ENCODE measurements around the gene CDC42EP5.
"Not testable (repeated sequence)": the region's sequence is repeated elsewhere in the genome, so short reads cannot be mapped to it uniquely, and the experiment has no call there.

The CDC42EP5 gene

DNA sequence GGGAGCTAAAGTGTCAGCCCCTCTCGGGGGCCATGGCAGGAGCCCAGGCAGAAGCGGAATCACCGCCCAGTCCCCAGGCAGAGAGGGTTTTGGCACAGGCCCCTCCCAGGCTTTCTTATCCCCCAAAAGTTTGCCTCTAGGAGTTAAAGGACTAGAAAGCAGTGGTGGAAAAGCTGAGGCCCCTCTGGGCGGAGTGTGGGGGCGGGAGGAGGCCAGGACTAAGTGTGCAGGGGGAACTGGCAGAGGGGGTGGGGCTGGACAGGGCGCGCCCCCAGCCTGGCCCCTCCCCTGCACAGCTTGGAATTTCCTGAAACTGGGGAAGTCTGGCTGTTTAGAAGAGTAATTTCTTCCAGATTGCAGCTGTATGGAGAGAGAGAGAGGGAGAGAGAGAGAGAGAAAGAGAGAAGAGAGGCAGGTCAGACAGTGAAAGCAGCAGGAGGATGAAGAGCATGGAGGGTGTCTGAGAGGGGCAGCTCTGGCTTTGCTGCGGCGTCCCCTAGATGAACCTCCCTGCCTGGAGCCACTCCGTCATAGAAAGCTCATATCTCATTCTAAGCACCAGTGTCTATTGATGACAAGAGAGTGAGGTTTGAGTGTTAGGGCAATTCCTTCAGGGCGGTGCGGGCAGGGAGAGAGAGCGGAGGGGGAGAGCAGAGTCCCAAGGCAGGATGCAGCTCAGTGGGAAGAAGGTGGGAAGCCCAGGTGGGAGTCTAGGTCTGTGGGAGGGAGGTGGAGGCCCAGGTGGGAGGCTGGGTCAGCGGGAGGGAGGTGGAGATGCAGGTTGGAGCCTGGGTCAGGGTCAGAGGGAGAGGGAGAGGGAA, at the start of gene CDC42EP5:
CDC42EP5 (minus strand) TSS at position 226 of the 821 bp plus-strand sequence. CDS start 7,749 bp downstream, outside the sequence.
- no peaks in the 10 kb centered on the region for H3K9me3 ChIP-seq (ENCODE audit: control insufficient read depth, insufficient read depth, low read length)
- H3K36me3 ChIP-seq (ENCODE audit: insufficient read depth, low read length): no peaks in the 10 kb centered on the region
- H3K4me1 ChIP-seq (ENCODE audit: insufficient read depth, low read length): peaks cover 13% of the 10 kb centered on the region
- peak within 1 kb of the TSS; percentile 49; the same call in 1 of the 2 replicates for H3K9ac ChIP-seq (ENCODE audit: low read depth, low read length)

- H3K9ac ChIP-seq (ENCODE audit: low read depth, low read length): no peak overlapping the region
- no peaks in the 10 kb centered on the region for H3K36me3 ChIP-seq (ENCODE audit: insufficient read depth, low read length)
- no peaks in the 10 kb centered on the region for H3K4me1 ChIP-seq (ENCODE audit: insufficient read depth, low read length)
- H3K9me3 ChIP-seq (ENCODE audit: control insufficient read depth, insufficient read depth, low read length): no peaks in the 10 kb centered on the region
Observed at GRCh38 chr19:54521860-54522513, 48.9 kb upstream of the CDC42EP5 start.

GRCh38 chr19:54521022-54521859, 48.1 kb upstream of the CDC42EP5 start:
- no peaks in the 10 kb centered on the region for H3K9me3 ChIP-seq (ENCODE audit: control insufficient read depth, insufficient read depth, low read length)
- no peak overlapping the region for H3K9ac ChIP-seq (ENCODE audit: low read depth, low read length)
- H3K4me1 ChIP-seq (ENCODE audit: insufficient read depth, low read length): no peaks in the 10 kb centered on the region
- no peaks in the 10 kb centered on the region for H3K36me3 ChIP-seq (ENCODE audit: insufficient read depth, low read length)

DNA sequence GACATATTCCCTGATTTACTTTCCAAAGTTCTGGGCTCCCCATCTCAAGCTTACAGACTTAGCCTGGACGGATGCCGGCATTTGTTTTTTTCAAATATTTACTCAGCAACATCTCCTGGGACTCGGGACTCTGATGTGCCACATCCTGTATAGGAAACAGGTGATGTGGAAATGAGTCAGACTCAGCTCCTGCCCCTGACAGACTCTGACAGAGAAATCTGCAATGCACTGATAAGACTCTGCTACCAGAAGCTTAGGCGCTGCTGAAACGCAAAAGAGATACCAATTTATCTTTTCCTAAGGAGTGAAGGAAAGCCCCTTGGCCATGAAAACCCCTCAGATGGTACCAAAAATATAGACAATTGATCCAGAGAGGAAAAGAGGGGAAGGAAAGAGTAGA, 45.7 kb upstream of the CDC42EP5 start:
- H3K36me3 ChIP-seq (ENCODE audit: insufficient read depth, low read length): no peaks in the 10 kb centered on the region
- H3K9ac ChIP-seq (ENCODE audit: low read depth, low read length): no peak overlapping the region
- no peaks in the 10 kb centered on the region for H3K9me3 ChIP-seq (ENCODE audit: control insufficient read depth, insufficient read depth, low read length)
- no peaks in the 10 kb centered on the region for H3K4me1 ChIP-seq (ENCODE audit: insufficient read depth, low read length)

DNA sequence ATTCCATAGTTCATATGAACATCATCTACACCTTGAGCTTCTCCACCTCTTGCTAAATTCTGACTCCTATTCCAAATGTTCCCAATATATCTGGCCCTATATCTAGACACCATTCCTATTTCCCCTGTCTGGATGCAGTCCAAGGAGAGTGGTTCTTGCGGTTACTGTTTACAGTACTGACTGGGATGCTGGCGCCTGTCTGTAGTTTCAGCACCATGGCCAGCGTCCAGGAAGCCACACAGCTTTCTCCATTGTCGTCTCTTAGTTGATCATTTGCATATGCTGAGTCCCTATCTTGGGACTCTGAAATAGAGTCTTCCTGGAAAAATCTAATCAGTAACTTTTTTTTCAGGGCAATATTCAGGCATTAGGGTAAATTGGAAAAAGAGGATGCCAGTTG, 44.4 kb upstream of the CDC42EP5 start:
- Histone ChIP-seq H3K9me3 (ENCODE audit: control insufficient read depth, insufficient read depth, low read length) (no peaks in the 10 kb centered on the region), H3K36me3 (ENCODE audit: insufficient read depth, low read length) (no peaks in the 10 kb centered on the region), H3K9ac (ENCODE audit: low read depth, low read length) (no peak overlapping the region), H3K4me1 (ENCODE audit: insufficient read depth, low read length) (no peaks in the 10 kb centered on the region)

GRCh38 chr19:54515156-54515555, 42.1 kb upstream of the CDC42EP5 start:
- Histone ChIP-seq H3K4me1 (ENCODE audit: insufficient read depth, low read length) (no peaks in the 10 kb centered on the region), H3K36me3 (ENCODE audit: insufficient read depth, low read length) (no peaks in the 10 kb centered on the region), H3K9me3 (ENCODE audit: control insufficient read depth, insufficient read depth, low read length) (no peaks in the 10 kb centered on the region), H3K9ac (ENCODE audit: low read depth, low read length) (no peak overlapping the region)

DNA sequence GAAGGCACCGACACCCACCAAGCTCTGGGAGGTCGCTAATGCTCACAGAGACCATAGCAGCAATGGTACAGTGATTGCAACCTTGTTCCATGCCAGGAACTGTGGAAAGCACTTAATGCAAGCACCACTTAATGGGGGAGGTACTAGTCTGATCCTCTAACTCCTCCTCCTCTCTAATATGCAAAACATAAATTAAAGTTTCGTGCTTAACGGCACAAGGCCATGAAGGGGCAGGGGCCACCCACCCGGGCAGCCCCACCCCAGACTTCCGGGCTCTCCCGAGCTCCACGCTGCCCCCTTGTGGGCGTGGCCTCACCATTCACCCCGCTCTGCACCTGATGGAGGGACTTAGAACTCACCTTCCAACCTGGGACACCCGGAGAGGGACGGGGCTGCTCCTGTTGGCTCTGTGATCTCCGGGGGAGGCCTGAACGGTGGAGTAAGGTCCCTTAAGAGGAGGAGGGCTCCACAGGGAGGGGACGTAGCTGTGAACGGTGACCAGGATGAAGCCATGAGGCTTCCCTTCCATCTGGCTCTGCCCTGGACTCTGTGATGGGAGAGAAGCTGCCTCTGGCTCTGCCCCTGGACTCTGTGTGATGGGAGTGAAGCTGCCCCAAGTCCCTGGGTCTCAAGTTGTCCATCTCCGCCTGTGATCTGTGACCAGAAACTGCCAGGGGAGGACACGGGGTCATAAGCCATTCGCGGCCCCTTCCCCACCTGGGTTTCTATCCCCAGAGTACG, 36.3 kb upstream of the CDC42EP5 start:
- not testable (repeated sequence) for H3K9me3 ChIP-seq (ENCODE audit: control insufficient read depth, insufficient read depth, low read length); H3K4me1 ChIP-seq (ENCODE audit: insufficient read depth, low read length); H3K9ac ChIP-seq (ENCODE audit: low read depth, low read length); H3K36me3 ChIP-seq (ENCODE audit: insufficient read depth, low read length)

GRCh38 chr19:54508487-54508886, 35.4 kb upstream of the CDC42EP5 start:
- not testable (repeated sequence) for H3K4me1 ChIP-seq (ENCODE audit: insufficient read depth, low read length); H3K9ac ChIP-seq (ENCODE audit: low read depth, low read length); H3K36me3 ChIP-seq (ENCODE audit: insufficient read depth, low read length); H3K9me3 ChIP-seq (ENCODE audit: control insufficient read depth, insufficient read depth, low read length)

- Histone ChIP-seq H3K9ac (ENCODE audit: low read depth, low read length) (no peak overlapping the region), H3K4me1 (ENCODE audit: insufficient read depth, low read length) (no peaks in the 10 kb centered on the region; the same call in 1 of the 2 replicates), H3K36me3 (ENCODE audit: insufficient read depth, low read length) (no peaks in the 10 kb centered on the region), H3K9me3 (ENCODE audit: control insufficient read depth, insufficient read depth, low read length) (no peaks in the 10 kb centered on the region)
Observed at GRCh38 chr19:54507824-54508223, 34.7 kb upstream of the CDC42EP5 start.

DNA sequence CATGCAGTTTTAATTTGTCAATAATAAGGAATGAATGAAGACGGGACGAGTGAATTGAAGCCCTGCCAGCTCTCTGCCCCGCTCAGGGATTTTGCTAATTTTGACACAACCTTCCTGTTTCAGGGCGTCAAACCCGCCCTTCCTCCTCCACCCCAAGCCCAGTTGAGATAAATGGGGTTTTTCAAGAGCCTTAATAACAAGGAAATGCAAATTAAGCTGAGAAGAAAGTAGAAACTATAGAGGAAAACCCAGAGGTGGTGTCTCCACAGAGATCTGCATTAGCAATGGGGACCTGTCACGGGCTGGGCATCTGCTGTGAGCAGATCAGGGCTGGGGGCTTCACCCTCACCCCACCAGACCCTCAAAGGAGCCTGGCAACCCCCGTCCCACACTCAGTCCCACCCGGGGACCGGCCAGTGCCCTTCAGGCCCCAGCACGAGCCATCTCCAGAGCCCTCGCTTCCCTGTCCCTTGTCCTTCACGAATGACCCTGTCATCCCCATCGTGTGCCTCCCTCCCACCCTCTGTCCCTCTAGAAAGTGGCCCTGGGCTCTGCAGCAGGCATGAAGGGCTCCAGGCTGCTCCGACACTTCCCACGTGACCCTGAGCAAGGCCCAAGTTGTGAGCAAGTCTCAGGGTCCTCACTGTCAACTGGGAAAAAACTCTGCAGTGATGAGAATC, 34.1 kb upstream of the CDC42EP5 start:
- not testable (repeated sequence) for H3K36me3 ChIP-seq (ENCODE audit: insufficient read depth, low read length); H3K9me3 ChIP-seq (ENCODE audit: control insufficient read depth, insufficient read depth, low read length); H3K4me1 ChIP-seq (ENCODE audit: insufficient read depth, low read length); H3K9ac ChIP-seq (ENCODE audit: low read depth, low read length)

DNA sequence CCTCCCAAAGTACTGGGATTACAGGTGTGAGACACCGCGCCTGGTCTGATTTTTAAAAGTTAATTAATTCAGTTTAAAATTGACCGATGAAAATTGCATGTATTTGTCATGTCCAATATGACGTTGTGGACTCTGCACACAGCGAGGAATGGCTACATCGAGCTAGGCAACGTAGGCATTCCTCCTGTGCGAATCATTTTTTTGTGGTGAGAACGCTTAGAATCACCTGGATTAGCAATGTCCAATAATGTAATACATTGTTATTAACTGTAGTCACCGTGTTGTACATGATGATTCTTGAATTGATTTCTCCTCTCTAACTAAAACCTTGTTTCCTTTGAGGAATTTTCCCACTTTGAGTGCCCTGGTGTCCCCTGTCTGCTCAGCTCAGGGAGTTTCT, 33.0 kb upstream of the CDC42EP5 start:
- Histone ChIP-seq H3K4me1 (ENCODE audit: insufficient read depth, low read length) (no peaks in the 10 kb centered on the region; the same call in 1 of the 2 replicates), H3K36me3 (ENCODE audit: insufficient read depth, low read length) (no peaks in the 10 kb centered on the region), H3K9ac (ENCODE audit: low read depth, low read length) (no peak overlapping the region), H3K9me3 (ENCODE audit: control insufficient read depth, insufficient read depth, low read length) (no peaks in the 10 kb centered on the region)

GRCh38 chr19:54505542-54505941, 32.4 kb upstream of the CDC42EP5 start:
- H3K36me3 ChIP-seq (ENCODE audit: insufficient read depth, low read length); H3K4me1 ChIP-seq (ENCODE audit: insufficient read depth, low read length); H3K9me3 ChIP-seq (ENCODE audit: control insufficient read depth, insufficient read depth, low read length); H3K9ac ChIP-seq (ENCODE audit: low read depth, low read length): not testable (repeated sequence)

GRCh38 chr19:54502518-54503048, 29.5 kb upstream of the CDC42EP5 start, which contains the start of gene LAIR2:
LAIR2 (plus strand) TSS chr19:54502831; CDS start chr19:54502919, 88 bp downstream.
- H3K9ac ChIP-seq (ENCODE audit: low read depth, low read length): no peak within 1 kb of the TSS
- no peaks in the 10 kb centered on the region for H3K36me3 ChIP-seq (ENCODE audit: insufficient read depth, low read length)

More at GRCh38 chr19:54502518-54503048, 29.5 kb upstream of the CDC42EP5 start, which contains the start of gene LAIR2:
- Histone ChIP-seq H3K4me1 (ENCODE audit: insufficient read depth, low read length) (no peaks in the 10 kb centered on the region), H3K9me3 (ENCODE audit: control insufficient read depth, insufficient read depth, low read length) (no peaks in the 10 kb centered on the region)
